GM18507 (cell line): ENCODE data around the gene GRM7.

ENCODE experiments used
- DNase-seq: peaks from one replicate; pipeline ENCODE4 v3.0.0; 2011; ENCODE audit warnings: low read depth; ENCODE audit not compliant: insufficient read length; ENCODE audit errors: extremely low spot score
- FAIRE-seq: peaks from 2 replicates; lab custom pipeline; 2011; peaks lifted over from hg19 to GRCh38; lab: Jason Lieb, UNC

Gene GRM7

DNA sequence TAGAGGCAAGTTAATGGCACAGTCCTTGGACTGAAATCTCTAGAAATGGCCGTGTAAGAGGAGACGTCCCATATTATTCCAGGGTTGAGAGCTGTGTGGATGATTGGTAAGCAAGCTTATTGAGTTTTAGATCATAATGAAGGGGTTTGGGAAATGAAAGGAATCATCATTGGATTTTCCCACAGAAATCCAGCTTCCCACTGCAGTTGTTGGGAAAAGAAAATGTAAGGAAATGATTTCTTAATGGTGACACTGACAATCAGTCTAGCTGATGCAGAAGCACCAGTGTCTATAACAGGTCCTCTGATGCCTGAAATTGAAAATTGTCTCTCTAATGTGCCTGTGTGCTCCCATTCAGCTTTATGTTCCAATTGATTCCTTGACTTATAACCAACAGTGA is 728.6 kb downstream of the GRM7 start:
- FAIRE-seq (no peak), DNase-seq (no peak)

DNA sequence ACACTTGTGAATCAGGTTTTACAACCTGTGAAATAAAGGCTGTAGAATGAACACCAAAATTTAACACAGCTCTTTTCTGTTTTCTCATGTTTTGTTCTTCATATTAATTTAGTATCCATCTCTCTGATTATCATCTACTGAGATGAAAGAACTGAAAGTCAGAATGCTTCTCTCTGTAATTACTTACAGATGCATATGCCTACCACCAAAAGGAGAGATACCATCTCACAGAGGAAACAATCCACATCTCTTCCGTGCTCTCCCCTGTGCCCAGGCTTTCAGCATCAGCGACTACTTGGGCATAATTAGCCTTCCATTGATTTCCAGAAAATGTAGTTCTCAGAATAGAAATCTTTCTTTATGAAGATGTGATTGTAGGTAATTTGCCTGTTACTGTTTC is 741.4 kb downstream of the GRM7 start:
- DNase-seq = no peak
- FAIRE-seq = no peak

DNA sequence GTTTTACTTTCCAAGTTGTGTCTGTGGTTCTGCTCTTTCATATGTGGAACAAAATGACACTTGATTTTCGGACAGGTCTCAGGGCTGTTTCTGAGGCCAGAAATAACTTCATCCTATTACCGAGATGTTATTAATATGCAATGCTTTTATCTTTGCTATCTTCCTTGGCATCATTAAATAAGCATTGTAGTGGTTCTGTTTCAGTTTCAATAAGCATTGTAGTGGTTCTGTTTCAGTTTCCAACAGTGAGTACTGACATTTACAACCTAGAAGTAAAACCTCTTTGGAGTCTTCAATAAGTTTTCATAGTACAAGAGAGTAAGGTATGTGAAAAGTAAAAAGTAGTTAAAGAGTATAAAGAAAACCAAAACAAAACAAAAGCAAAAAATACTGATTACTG is 746.2 kb downstream of the GRM7 start:
- FAIRE-seq (no peak), DNase-seq (no peak)

DNA sequence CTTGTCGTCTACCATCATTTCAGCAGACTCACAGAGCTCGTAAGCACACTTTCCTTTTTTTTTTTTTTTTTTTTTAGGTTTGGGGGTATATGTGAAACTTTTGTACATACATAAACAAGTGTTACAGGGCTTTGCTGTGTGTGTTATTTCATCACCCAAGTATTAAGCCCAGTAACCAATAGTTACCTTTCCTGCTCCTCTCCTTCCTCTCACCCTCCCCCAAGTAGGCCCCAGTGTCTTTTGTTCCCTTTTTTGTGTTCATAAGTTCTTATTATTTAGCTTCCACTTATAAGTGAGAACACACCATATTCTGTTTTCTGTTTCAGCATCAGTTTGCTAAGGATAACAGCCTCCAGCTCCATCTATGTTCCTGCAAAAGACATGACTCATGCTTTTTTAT is 746.8 kb downstream of the GRM7 start:
- no peak for DNase-seq
- FAIRE-seq = no peak

DNA sequence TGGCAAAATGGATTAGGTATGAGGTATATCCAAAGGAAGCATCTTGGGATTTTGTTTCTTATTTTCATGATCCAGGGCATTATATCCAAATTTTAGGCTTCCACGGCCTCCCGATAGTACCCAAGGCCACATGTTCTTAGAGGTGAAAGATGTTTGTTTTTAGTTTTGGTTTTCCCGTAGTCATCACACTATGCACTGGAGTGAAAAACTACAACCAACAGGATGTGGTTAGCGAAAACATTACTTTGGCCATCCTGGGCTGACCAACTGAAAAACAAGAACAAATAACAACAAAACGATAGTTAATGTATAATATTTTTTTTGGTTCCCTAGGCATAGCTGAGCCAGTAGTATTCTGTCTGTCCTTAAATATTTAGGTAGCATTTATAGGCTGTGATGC is 749.7 kb downstream of the GRM7 start:
- DNase-seq (no peak), FAIRE-seq (no peak)

DNA sequence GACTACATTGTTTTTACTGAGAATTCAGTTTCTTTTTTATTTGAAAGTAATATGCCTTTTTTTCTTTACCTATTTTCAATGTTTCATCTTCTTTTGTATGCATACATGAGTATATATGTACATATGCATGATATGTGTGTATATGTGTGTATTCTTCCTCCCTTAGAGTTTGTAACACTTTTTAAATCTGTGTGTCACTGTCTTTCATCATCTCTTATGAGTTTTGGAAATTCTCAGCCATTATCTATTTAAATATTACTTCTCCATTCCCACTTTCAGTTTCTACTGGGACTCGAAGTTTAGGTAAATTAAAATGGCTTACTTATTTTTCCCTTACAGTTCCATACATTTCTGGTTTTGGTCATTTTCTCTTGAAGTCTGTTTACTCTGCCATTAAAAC is 754.1 kb downstream of the GRM7 start:
- no peak for DNase-seq
- no peak for FAIRE-seq

DNA sequence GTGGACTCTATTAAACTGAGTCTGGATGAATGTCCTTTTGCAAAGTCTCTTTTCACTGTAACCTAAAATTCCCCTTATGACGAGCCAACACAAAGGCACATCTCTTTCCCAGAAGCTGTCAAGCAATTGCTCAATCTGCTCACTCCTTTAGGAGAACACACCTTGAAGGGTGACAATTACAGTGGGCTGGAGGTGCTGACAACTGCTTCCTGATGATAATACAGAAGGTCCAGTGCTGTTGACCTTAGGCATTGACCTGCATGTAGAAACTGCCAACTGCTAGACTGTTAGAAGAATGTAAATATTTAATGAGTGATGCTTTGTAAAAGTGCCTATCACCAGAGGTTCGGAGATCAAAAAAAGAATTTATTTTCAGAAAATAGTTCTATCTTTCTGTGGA is 757.7 kb downstream of the GRM7 start:
- FAIRE-seq = no peak
- DNase-seq = no peak

DNA sequence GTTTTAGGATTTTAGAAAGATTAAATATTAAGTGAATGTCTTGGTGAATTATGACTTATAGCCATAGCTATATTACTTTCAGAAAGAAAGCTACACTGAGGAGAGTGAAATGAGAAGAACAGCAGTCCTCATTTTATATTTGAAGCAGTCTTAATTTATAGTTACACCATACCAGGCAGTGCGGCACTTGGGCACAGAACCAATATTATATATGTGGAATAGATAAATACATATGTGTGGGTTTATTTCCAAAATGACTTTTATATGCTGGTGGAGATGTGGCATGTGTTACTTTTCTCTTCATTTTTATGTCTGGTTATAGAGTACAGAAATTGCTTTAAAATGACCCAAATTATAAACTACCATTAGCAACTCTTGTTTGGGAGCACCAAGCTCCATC is 759.5 kb downstream of the GRM7 start:
- FAIRE-seq (no peak), DNase-seq (no peak)

DNA sequence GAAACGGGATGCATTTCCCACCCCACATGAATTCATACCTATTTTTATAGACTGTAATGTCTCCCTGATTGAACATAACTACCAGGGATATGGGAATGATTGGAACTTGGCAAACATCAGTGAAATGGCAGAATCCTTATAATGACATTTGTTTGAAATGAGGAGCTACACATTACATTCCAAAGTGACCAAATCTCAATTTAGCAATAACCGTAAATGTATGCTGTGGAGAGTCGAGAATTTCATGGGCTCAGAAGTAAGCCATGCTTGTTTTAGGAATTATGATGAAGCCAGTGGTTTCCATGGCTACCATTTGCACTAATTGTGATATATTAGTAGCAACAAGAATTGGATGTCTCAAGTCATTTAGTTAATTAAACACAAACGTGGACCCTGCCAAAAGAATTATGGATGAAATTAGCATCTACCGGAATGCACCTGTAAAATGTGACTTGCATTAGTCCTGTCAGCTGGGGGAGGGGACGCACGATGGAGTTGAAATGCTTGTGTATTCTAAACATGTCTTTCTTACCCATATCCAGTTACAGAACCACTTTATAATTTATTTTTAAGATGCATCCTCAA is 760.2 kb downstream of the GRM7 start:
- DNase-seq (no peak), FAIRE-seq (no peak)

DNA sequence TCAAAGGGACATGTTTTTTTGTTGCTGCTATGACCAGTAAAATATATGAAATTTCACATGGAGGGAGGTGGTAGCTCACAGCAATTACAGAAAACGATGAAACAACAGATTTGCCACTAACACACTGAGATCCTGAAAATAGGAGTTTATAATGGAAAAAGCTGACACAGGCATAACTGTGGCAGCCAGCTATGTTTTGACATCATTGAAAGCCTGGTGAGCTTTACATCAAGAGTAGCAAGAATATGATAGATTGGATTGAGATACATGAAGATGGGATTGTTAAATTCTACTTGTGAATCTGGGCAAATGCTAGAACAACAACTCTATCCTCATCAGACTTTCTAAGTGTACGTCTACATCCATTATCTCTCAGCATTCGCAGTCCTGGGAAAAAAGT is 760.7 kb downstream of the GRM7 start:
- FAIRE-seq = no peak

DNA sequence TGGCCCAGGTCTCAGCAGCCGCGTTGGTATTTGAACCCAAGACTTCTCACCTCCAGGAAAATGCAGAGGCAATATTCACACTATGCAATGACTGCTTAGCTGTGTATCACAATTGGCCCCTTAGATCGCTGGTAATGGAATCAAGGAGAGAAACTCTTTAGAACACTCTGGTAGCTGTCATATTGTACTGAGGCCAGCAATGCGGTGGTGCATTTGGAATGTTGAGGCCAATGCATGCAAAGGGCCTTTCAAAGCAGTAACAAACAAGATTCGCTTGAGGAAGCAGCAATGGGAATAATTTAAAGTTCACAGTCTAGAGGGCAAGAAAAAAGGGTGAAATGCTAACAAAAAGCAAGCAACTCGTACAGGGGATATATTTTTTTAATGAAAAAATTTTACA is 764.1 kb downstream of the GRM7 start:
- DNase-seq (no peak), FAIRE-seq (no peak)

More for the DNA sequence above, 760.7 kb downstream of the GRM7 start:
- DNase-seq = no peak

DNA sequence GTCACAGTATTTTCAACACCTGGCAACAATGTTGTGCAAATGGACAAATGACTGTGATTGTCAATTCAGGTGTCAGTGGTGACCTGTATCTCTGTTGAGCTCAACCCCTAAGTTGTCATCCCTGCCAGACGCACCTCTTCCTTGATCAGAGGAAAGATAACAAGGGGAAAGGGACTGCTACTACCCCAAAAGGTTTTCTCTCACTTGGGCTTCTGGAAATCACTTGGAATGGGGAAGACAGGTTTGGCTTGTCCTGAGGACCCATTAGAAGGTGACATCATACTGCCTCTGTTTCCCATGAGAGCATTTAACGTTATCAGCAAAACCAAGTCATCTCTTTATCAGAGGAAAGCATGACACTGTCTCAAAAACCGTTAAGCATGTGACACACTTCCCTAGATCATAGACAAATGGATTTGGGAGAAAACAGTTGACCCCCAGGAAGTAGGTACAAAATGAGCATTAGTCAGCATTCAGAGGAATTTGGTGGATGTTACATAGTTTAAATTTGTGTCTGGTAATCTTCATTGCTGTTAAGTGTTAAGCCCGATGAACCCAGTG is 769.5 kb downstream of the GRM7 start:
- FAIRE-seq = no peak
- DNase-seq = no peak

DNA sequence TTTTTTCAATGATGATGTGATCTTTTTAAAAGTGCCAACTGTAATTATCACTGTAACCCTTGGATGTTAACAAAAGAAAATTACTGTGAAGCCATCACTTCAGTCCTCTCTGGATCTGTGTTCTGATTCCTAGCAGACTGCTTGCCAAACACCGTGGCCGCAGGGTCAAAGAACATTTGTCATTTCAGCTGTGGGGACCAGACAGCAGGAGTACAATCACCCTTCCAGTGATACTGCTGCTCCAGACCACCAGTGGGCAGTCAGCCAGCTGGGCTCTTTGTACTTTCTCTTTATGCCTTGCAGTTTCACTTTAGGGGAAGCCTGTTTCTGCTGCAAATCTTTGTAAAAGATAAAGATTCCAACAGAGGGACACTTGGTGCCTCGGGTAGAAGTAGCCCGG is 770.0 kb downstream of the GRM7 start:
- no peak for DNase-seq
- no peak for FAIRE-seq

DNA sequence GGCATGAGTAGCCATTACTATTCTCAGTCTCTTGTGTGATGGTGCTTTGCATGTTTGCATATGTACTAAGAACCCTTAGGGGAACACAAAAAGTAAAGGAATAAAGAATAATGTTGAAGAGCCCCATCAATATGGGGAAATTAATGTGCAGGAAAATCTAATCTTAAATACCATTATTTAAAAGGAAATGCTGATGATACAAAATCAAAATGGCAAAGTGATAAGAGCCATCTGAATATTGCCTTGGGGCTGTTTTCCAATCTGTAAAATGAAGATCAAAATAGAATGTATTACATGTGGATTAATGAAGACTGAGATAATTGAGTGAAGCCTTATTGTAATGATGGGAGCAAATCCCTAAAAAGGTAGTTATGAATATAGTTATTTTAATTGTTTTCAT is 771.4 kb downstream of the GRM7 start:
- FAIRE-seq = no peak
- no peak for DNase-seq

DNA sequence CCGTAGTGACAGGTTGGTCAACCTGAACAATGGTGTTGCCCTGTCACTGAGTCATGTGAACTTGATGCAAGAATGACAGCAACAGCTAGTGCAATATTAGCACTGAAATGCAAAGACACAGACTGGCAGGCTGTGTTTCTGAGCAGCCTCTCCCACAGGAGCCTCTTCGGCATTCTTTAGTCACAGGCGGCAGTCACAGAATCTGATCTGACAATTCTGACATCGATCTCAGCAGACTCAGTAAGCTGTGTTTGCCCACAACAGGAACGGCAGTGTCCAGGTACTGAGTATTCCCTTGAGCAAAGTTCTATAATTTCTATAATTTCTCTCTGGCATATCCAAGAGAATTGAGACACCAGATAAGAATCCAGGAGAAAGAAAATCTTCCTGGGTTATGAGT is 776.8 kb downstream of the GRM7 start:
- FAIRE-seq = no peak
- no peak for DNase-seq

DNA sequence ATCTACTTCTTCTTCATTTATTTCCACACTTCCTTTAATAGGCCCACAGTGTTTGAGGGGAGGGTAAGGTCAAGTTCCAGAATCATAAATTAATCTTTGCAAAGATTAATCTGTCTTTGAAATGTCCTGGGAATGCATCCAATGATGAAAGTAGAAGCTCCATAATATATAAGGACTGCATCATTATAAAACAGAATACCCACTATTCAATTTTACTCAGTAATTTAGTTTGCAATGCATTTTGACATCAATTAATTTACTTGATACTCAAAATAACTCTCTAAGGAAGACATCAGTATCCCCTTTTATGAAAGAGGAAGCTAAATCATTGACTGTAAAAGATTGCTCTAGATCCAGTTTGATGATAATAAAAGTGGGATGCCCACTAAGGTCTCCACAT is 777.2 kb downstream of the GRM7 start:
- DNase-seq (no peak), FAIRE-seq (no peak)

DNA sequence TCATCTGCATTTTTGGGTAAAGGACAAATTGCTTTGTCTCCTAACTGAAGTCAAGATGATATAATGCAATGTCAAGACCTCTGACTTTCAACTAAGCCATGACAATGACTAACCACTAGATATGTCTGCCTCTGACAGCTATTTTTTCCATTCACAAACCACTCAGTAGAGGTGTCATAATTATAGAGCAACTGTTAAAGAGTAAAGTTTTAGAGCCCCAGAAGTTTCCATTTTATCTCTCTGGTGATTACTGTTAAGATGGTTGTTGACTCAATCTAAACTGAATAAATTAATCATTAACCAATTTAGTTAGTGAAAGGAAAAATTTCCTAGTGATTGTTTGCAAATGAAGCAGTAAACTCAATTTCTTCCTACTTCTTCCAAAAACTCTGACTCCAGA is 779.9 kb downstream of the GRM7 start:
- FAIRE-seq = no peak
- DNase-seq = no peak

DNA sequence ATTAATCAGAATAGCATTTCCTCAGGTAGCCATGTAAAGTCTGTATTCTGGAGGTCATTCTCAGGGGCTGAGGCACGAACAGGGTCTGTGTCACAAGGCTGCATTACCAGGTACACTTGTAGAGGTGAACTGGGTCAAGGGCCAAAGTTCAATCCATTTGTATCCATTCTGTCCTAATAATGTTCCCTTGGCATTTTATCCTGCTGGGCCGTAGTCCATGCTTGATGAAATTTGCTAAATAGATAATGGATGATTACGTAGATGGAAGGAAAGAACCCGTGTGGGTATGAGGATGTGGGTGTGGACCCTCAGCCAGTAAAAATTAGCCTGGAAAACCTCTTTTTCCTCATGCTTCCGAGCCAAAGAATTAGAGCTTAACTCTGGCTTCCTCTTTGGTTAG is 785.9 kb downstream of the GRM7 start:
- FAIRE-seq = no peak
- DNase-seq = no peak

DNA sequence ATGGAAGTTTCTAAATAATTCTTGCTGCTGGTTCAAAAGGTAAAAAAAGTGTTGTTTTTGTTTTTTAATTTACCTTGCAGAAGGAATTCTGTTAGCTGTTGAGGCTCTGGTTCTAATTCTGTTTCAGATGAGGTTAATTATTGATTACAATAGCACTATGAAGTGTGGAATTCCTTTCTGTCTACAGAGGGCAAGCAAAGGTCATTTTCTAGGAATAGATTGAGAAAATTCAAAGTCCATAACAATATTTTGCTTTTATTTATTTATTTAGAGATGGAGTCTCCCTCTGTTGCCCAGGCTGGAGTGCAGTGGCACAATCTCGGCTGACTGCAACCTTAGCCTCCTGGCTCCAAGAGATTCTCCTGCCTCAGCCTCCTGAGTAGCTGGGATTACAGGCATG is 789.6 kb downstream of the GRM7 start:
- FAIRE-seq = no peak
- no peak for DNase-seq

DNA sequence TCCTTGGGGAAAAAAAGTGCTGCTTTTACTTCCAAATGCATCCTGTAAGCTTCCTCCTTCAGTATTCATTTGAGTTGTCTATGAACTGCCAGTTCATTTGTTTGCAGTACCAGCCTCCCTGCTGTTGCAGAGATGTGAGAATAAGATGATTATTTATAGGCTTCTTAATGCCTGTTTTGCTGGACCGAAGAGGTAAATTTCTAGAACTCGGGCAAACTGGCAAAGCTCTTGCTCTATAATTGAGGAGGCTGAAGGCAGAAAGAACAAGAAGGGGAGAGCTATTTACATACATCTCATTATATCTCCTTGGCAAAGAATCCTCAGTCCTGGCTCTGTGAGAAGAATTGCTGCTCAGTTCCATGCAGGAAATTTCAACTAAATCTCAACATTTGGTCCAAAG is 790.4 kb downstream of the GRM7 start:
- no peak for DNase-seq
- no peak for FAIRE-seq

DNA sequence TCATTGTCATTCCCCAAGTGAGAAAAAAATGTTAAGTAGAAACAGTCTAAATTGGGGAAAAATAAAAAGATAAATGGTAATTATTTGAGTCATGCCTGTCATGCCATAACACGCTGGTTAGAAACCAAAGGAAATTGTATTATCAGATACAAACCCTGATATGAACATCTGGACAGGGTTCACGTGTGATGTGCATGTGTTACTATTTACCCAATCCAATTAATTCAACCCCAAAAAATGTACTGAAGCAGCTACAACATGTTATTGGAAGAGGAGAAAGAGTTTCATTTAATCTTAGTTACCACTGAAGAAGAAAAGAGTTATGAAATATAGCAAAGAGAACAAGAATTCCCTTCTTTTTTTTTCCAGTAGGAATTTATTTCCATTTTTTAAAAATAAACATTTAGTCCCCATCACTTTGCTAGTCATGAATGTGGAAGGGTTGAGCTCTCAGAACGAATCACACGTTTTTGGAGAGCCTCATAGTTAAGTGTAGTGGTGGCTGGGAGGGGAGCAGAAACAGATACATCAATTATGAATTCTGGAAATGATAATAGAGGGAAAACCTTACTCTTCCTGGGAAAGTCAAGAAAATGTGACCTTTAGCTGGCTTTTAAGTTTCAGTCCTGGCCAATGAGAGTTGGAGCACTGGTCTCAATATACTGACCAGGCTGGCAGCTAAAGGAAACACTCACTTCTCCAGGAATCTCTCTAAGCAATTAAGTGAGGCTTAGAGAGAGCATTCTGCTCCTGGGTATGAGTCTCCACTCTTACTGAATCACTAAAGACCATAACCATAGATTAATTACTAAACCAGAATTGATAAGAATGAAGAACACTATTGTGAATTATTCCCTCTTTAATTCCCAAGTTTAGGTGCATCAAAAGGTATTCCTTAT is 796.5 kb downstream of the GRM7 start:
- DNase-seq = no peak
- no peak for FAIRE-seq
